ENCODE data around the gene DUSP3.

DNA sequence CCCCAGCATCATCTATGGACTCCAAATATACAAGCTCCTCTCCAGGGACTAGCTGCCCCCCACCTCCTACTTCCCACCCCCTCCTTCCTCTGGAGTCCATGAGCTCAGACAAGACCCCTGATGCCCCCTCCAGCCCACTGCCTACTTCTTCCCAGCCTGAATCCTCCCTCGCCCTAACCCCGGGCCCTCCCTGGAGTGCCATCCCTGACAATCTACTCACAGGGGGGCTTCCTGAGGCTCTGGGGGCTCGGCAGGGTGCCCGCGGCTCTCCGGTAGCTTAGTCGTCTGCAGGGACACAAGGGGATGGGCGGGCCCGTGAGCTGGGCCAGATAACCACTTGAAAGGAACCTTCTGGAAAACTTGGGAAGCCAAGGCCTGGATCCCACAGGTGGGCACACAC, 39.0 kb upstream of the DUSP3 start:
- TF ChIP-seq, protein P1, sequence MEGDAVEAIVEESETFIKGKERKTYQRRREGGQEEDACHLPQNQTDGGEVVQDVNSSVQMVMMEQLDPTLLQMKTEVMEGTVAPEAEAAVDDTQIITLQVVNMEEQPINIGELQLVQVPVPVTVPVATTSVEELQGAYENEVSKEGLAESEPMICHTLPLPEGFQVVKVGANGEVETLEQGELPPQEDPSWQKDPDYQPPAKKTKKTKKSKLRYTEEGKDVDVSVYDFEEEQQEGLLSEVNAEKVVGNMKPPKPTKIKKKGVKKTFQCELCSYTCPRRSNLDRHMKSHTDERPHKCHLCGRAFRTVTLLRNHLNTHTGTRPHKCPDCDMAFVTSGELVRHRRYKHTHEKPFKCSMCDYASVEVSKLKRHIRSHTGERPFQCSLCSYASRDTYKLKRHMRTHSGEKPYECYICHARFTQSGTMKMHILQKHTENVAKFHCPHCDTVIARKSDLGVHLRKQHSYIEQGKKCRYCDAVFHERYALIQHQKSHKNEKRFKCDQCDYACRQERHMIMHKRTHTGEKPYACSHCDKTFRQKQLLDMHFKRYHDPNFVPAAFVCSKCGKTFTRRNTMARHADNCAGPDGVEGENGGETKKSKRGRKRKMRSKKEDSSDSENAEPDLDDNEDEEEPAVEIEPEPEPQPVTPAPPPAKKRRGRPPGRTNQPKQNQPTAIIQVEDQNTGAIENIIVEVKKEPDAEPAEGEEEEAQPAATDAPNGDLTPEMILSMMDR (IDR thresholded peaks at IDR 0.05) = no peak
- TF ChIP-seq EZH2 (IDR thresholded peaks at IDR 0.05; ENCODE audit: borderline replicate concordance, insufficient read depth, low read depth, low read length, poor library complexity, severe bottlenecking) = no peak
